DMS114 treated with DMSO at 0.1 percent for 48 hours (cell line): ENCODE data around the gene SZT2.

Source experiments
- DNase-seq: peaks from one replicate; lab custom pipeline; 2025; ENCODE audit not compliant: unreplicated experiment; lab: John Stamatoyannopoulos, UW

The SZT2 gene

DNA sequence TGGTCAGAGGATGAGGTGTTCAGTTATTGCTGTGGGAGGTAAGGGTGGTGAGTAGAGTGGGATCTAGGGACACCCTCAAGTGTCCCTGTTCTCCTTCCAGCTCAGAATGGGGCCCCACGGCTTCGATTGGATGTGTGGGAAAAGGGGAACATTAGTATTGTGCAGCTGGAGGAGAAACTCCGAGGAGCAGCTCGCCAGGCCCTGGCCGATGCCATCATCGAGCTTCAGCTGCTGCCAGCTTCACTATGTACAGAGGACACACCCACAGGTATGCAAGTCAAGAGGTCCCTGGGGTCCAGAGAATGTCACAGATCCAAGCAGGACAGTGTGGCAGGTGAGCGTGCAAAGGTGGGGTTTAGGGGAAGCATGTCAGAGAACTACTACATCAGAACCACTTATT, 50.1 kb downstream of the SZT2 start:
- DNase-seq = no peak

DNA sequence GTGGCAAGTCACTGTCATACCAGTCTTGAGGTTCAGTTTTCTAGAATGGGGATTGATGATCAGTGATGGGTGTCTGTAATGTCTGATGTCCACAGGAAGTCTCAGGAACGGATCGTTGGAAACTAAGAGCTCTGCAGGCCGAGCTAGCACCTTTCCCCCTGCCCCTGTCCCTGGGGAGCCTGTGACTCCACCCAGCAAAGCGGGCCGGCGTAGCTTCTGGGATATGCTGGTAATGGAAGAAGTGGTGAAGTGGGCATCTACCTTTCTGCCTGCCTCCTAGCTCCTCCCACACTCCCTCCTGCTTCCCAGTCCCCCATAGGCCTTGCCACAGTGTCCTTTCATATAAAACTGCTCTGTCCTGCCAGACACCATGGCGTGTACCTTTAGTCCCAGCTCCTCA, 50.7 kb downstream of the SZT2 start:
- DNase-seq = no peak

DNA sequence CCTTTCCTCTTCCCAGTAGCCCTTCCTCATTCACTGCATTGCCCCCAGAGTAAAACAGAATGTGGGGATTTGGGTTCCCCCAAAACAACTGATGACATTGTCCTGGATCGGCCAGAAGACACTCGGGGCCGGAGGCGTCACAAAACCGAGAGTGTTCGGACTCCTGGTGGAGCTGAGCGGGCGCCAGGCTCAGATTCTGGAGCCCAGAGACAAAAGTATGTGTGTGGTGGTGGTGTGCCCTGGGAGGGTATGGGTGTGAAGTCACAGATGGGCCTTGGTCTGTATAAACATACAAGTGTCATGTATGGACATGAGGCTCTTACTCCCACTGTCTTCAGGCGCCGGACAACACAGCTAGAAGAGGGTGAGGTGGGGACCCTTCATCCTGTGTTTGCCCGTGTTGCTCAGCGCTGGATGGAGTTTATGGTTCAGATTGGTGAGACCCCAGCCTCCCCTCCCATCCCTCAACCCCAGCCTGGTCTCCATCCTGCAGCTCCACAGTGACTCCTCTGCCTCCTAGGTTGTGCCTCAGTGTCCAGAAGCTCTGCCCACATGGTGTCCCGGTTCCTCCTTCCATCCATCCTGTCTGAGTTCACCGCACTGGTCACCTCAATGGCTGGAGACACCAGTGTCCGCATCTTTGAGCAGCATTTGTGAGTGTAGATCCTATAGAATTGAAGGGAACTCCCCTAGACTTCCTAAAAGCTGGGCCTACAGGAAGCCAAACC, 51.6 kb downstream of the SZT2 start:
- DNase-seq = no peak

DNA sequence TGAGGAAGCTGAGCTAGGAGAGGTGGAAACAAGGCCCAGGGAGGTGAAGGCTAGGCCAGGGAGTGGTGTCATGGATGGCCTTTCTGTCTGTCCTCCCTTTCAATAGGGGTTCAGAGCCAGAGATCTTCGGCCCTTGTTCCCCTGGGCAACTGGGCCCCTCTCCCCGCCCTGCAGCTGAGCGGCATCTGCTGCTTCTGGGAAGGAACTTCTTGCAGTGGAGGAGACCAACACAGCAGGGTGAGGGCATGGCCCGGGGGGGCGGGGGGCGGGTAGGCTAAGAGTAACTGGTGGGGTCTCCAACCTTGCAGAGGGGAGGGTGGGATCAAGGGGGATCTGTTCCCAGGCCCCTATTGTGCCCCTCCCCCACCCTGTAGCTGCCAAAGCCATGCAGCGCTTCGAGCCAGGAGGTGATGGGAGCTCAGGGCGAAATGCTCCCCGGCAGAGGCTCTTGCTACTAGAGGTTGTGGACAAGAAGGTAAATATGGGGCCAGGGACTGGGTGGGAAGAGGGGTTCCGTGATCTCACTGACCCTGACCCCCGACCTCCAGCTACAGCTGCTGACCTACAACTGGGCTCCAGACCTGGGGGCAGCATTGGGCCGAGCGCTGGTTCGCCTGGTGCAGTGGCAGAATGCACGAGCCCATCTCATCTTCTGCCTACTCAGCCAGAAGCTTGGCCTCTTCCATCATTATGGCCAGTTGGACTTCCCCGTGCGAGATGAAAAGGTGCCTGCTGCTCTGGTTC, 52.4 kb downstream of the SZT2 start:
- no peak for DNase-seq

DNA sequence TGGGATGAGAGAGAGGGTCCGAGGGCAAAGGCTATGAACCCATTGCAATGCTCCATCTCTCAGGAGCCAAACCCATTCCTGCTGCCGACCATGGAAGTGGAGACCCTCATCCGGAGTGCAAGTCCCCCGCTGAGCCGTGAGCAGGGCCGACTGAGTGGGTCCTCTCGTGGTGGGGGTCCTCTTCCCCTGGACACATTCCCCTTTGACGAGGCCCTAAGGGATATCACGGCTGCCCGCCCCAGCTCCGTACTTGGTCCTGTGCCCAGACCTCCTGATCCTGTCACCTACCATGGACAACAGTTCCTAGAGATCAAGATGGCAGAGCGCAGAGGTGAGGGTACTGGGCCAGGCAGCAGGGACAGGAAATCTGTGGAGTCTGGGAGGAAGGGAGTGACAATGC, 53.1 kb downstream of the SZT2 start:
- DNase-seq = no peak

DNA sequence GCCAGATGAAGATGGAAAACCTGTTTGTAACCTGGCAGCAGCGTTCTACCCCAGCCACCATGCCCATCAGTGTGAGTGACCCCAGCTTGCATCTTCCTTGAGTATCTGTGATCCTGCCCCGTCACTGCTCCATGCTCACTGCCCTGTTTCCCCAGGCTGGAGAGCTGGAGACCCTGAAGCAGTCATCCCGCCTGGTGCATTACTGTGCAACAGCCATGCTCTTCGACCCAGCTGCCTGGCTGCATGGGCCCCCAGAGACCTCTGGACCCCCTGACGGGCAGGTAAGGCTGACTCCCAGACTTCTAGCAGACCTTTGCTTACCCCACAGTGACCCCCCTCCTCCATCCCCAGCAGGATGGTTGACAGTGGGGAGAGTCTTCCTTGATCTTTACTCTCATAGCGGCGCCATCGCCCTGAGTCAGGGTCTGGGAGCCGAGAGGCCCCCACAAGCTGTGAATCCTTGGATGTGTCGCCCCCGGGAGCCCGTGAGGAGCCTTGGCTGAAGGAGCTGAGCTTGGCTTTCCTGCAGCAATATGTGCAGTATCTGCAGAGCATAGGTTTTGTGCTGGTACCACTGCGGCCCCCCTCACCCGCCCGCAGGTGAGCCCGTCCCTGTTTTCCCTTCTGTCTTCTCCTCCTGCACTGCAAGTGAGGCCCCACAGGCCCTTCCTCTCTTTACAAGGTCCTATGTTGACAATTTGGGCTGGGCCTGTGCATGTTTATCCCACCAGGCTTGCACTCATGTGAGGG, 53.7 kb downstream of the SZT2 start:
- DNase-seq = no peak

DNA sequence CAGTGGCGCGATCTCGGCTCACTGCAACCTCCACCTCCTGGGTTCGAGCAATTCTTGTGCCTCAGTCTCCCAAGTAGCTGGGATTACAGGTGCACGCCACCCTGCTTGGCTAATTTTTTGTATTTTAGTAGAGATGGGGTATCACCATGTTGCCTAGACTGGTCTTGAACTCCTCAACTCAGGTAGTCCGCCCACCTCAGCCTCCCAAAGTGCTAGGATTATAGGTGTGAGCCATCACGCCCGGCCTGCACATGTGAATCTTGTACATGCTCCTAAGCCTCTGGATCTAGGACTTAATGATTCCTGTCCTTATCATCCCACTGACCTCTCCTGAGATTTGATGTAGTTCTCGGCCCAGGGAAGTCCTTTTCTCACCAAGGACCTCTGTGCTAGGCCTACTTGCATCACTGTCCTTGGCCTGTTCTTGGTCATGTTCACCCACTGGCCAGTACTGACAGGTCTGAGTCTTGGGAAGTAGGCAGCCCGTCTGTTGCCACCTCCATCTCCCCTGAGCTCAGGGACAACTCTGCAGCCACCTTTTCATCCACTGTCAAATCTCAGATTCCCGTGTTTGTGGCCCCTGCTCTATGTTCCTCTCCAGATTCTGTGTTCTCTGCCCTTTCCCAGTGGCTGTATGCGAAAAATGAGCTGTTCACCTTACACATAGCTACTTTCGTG, 54.6 kb downstream of the SZT2 start:
- DNase-seq = no peak

DNA sequence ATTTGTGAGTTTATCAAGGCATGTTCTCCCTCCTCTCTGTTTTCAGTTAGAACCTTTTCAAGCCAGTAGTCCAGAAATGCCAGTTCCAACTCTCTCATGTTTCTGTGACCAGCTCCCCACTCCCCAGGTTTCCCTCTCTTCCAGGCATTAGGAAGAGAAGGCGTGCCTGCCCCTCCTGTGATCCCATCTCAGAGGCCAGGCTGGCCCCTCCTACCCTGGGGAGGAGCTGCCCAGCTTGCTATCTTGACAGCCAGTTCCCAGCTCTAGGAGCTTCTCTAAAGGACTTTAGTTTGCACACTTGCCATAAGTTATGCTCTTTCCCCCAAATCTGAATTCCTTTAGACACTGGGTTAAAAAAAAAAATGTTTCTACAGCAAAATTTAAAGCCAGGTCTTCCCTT, 55.1 kb downstream of the SZT2 start:
- DNase-seq = no peak

DNA sequence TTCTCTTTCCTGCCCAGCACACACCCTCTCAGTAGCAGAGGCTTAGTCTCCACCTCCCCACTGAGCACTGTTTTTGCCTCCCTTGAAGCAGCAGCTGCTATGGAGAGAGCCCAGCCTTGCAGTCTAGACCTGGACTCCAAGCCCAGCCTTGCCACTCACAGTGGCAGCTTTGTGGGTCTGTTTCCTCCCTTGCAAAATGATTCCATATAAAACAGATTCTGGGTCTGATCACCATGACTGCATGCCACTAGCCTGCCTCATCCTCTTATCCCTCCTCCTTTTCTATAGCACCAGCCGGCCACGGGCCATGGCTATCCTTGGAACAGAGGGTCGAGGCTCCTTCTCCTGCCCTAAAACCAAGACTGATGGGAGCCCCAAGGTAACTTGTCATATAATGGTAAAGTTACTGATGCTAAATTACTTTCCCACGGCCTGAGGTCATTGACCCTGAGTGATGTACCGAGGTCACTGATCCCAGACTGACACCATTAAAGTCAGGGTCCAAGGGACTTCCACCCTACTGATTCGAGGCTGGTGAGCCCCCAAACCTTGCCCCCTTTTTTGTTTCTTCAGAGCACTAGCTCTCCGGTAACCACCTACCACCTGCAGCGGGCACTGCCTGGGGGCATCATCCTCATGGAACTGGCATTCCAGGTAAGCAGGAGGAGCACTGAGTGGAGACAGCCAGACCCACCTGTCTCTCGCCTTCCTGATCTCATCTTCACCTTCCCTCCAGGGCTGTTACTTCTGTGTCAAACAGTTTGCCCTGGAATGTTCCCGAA, 56.1 kb downstream of the SZT2 start:
- no peak for DNase-seq

DNA sequence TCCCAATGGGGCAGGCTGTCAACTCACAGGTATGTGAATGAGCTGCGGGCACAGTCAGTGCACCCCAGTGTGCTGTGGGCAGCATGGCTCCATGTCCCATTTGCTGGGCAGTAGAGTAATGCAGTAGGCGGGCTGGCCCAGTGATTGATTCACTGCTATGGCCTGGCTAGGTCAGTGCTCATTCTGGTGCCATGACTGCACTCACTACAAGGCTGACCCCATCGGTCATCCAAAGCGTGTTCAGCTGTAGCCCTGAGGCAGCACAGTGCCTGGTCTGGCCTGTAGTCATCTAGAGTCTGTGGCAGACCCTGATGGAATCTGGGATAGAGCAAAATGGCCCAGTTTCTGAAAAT, 56.7 kb downstream of the SZT2 start:
- no peak for DNase-seq

DNA sequence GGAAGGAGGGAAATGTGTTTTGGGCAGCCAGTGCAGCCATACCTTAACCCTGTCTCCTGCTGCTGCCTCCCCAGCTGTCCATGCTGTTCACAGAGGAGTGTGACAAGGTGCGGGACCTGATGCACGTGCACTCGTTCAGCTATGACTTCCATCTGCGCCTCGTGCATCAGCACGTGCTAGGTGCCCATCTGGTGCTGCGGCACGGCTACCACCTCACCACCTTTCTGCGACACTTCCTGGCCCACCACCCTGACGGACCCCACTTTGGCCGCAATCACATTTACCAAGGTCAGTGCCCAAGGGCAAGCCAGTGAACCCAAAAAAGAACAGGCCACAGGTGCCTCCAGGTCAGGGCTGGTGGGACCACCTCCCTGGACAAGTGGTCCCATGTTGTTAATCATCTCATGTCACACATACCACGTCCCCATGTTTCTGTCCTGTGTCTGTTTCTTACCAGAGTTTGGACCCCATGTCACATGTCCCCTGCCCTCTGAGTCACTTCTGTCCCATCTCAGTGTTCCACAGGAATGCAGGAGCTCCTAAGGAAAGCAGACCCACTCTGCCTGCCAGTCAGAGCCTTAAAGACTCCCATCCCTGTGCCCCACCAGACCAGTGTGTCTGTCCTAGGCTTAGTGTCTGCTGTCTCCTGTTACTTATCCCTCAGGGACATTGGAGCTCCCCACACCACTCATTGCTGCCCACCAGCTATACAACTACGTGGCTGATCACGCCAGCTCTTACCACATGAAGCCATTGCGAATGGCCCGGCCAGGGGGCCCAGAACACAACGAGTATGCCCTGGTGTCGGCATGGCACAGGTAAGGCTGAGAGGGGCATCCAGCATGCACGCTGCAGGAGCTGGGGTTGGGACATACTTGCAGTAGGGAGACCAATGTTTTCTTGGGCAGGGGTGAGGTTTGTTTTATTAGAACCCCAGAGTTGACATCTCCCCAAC, 57.5 kb downstream of the SZT2 start:
- no peak for DNase-seq

DNA sequence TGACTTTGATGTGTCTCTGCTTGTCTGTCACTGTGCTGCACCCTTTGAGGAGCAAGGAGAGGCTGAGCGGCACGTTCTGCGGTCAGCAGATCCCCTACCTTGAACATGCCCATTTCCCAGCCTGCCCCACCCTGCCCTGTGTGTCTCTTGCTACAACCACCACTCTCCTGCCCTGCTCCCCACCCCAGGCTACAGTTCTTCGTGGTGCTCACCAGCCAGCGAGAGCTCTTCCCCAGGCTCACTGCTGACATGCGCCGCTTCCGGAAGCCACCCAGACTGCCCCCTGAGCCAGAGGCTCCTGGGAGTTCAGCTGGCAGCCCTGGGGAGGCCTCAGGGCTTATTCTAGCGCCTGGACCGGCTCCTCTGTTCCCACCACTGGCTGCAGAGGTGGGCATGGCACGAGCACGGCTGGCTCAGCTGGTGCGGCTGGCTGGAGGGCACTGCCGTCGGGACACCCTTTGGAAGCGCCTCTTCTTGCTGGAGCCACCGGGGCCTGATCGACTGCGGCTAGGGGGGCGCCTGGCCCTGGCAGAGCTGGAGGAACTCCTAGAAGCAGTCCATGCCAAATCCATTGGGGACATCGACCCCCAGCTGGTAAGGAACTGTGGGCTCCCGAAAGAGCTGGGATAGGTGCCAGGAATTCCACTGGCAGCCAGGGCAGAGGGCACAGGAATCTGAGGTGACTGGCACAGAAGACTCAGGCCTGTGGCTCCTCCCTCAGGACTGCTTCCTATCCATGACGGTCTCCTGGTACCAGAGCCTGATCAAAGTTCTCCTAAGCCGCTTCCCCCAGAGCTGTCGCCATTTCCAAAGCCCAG, 58.4 kb downstream of the SZT2 start:
- DNase-seq = no peak

DNA sequence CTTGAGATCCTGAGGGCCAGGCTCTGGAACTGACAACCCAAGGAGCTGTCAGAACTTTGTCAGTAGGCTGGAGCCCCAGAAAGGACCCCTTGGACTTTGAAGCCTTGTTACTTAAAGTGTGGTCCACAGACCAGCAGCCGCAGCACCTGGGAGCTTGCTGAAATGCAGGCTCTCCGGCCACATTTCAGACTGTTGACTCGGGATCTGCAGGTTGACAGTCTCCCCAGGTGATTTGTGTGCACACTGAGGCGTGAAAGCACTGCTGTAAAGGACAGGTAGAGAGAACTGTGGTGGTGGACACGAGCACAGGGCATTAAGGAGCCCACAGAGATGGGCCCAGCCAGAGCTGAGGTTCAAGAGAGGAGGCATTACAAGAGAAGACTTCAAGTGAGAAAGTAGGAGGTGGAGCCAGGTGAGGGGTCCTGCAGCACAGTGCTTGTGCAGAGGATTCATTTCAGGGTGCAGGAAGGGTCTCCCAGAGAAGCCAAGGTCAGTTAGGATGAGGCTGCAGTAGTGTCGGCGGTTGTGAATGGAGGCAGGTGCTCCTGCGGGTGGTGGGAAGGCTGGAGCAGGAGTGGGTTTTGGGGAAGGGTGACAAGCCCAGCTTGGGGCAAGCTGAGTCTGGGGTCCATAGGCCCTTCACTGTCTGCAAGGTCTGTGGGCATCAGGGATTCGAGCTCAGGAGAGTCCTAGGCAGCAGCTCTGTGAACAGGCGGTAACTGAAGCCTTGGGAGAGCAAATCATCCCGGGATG, 59.4 kb downstream of the SZT2 start:
- DNase-seq = no peak

DNA sequence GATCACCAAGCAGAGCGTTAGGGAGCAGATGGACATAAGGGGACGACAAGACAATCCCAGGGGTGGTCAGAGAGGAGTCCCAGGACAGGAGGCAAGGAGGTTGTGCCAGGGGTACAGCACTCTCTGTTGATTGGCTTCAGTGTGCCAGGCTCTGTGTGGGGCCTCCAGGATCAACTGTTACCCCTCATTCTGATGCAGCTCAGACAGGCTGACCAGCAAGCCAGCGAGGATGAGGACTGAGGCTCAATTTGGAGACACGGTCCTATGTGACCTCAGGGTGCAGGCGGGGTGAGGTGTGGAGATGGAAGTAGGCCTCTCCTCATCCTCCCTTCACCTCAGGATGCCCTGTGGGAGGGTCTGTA, 60.0 kb downstream of the SZT2 start:
- DNase-seq = no peak

DNA sequence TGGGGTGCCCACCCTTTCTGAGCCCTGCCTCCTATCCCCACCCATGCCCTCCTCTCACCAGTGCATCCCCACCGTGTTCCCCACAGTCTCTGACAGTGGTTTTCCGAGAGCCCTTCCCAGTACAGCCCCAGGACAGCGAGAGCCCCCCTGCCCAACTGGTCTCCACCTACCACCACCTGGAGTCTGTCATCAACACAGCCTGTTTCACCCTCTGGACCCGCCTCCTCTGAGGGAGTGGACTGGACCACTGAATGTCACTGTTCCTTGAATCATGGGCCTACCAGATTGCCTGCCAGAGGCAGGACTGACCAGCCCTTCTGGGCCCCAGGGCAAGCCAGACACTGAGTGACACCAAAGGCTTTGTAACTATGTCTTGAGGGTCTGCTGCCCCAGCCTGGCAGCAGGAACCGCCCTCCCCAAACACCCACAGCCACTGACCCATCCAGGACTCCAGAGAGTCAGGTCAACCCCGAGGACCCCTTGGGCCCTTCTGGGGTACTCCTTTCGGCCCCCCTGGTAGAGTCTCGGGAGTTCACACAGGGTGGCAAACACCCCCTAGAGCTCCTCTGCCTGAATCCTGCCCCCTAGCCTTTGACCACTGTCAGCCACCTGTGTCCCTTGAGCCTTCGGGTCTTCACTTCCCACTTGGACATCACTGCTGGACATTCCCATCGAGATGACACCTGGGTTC, 60.7 kb downstream of the SZT2 start:
- DNase-seq = no peak

DNA sequence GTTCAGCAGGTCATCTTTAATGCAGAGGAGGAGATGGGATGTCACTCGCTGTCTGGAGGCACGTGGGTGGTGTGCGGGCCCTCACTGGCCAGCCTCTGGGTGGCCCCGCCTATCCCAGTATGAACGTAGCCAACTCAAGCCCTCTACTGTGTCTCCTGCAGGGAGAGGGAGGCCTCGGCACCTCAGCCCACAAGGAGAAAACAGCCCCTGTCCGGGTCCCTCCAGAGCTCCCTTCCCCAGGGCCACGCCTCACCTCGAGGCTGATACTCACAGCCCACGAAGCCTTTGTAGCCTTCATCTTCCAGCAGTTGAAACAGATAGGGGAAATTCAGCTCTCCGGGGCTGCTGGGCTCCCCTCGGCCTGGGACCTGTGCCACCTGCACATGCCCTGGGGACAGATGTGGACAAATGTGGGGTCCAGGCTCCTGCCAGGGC, 61.5 kb downstream of the SZT2 start:
- DNase-seq = no peak

DNA sequence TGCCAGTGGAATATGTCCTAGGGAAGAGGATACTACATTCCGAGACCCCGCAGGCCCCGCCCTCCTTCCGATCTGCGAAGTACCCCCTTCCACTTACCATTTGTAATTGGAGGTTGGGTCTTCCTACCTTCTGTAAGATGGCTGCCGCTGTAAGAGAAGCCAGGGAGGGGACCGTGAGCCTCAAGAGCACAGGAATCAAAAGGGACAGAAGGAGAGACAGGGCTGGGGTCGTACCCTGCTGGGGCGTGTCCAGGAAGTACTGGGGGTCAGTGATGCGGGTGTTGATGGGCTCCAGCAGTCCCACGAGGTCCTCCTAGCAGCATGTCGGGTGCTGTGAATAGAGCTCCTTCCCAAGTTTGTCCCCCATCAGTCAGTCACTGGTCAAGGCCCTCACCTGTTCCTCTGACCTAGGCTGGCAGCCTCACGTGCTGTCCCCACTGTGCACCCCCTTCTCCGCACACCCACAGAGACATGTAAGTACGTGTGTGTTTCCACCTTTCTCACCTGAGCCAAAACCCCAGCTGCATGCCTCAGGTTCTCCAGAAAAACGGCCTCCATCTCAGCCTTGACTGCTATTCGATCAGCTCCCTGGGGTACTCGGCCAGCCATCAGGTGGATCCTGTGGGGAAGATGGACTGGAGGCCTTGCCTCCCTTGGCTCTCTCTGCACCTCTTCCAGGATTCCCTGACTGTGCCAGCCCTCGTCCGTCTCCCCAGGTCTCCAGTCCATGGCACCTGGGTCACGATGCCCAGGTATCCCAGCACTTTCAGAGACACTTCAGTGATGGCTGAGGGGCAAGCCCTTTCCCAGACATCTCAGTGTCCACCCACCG, 62.2 kb downstream of the SZT2 start:
- no peak for DNase-seq
